Measurements from ENCODE around the gene ZFX. TPM values are rescaled to one million over a fixed set of nuclear protein-coding genes. Genes with fewer than 3 reads are reported as not detected.

The ZFX gene
- total RNA-seq, 2 experiments from 2014 or later, result 41.9 to 44.5 TPM

- no peak for ATAC-seq
- Mint-ChIP-seq H3K4me1 (peaks cover 56% of the 10 kb centered on the region), H3K27me3 (no peaks in the 10 kb centered on the region), H3K4me3 (peak overlapping the region; percentile 44), H3K36me3 (peaks cover 36% of the 10 kb centered on the region), H3K9me3 (ENCODE audit: low read depth) (no peaks in the 10 kb centered on the region), H3K27ac (peak overlapping the region; percentile 10)
- CTCF ChIA-PET, result interaction anchor here (1.0 kb wide), 1 partner anchor 74 kb away, joined by 3 read pairs; no protein-coding TSS in a partner anchor
- no peak for DNase-seq
Measured at GRCh38 chrX:24156177-24156576, 6.6 kb downstream of the ZFX start.

- Mint-ChIP-seq H3K27me3 (no peaks in the 10 kb centered on the region), H3K27ac (no peak overlapping the region), H3K4me1 (peaks cover 34% of the 10 kb centered on the region), H3K36me3 (peaks cover 27% of the 10 kb centered on the region), H3K4me3 (no peak overlapping the region), H3K9me3 (ENCODE audit: low read depth) (no peaks in the 10 kb centered on the region)
- no peak for DNase-seq
- CTCF ChIA-PET, result no interaction called here
- ATAC-seq, result no peak
Measured at GRCh38 chrX:24158881-24159280, 9.4 kb downstream of the ZFX start.

GRCh38 chrX:24166078-24166477 is 16.5 kb downstream of the ZFX start:
- H3K4me3 Mint-ChIP-seq, result no peak overlapping the region

GRCh38 chrX:24167719-24168472 is 18.4 kb downstream of the ZFX start:
- Mint-ChIP-seq H3K36me3 (peaks cover 18% of the 10 kb centered on the region), H3K27ac (peak overlapping the region; percentile 52), H3K27me3 (no peaks in the 10 kb centered on the region), H3K4me3 (peak overlapping the region; percentile 10), H3K4me1 (peaks cover 39% of the 10 kb centered on the region), H3K9me3 (ENCODE audit: low read depth) (no peaks in the 10 kb centered on the region)
- ATAC-seq (no peak), DNase-seq (no peak)
- CTCF ChIA-PET, result no interaction called here

More at GRCh38 chrX:24166078-24166477, 16.5 kb downstream of the ZFX start:
- DNase-seq (no peak), ATAC-seq (no peak)
- H3K27me3 Mint-ChIP-seq, result no peaks in the 10 kb centered on the region
- no peak overlapping the region for H3K27ac Mint-ChIP-seq
- H3K9me3 Mint-ChIP-seq (ENCODE audit: low read depth), result no peaks in the 10 kb centered on the region
- peaks cover 17% of the 10 kb centered on the region for H3K36me3 Mint-ChIP-seq
- CTCF ChIA-PET, result interaction anchor here (1.3 kb wide), 1 partner anchor 84 kb away, joined by 3 read pairs; no protein-coding TSS in a partner anchor
- H3K4me1 Mint-ChIP-seq, result peaks cover 37% of the 10 kb centered on the region

GRCh38 chrX:24168807-24169206 is 19.3 kb downstream of the ZFX start:
- ATAC-seq (peak; percentile 84), DNase-seq (no peak)
- Mint-ChIP-seq H3K36me3 (peaks cover 21% of the 10 kb centered on the region), H3K4me1 (peaks cover 39% of the 10 kb centered on the region), H3K27me3 (no peaks in the 10 kb centered on the region), H3K27ac (peak overlapping the region; percentile 78), H3K4me3 (peak overlapping the region; percentile 6), H3K9me3 (ENCODE audit: low read depth) (no peaks in the 10 kb centered on the region)
- CTCF ChIA-PET, result no interaction called here

GRCh38 chrX:24169211-24169610 is 19.7 kb downstream of the ZFX start:
- Mint-ChIP-seq H3K4me3 (peak overlapping the region; percentile 6), H3K9me3 (ENCODE audit: low read depth) (no peaks in the 10 kb centered on the region), H3K36me3 (peaks cover 21% of the 10 kb centered on the region), H3K27me3 (no peaks in the 10 kb centered on the region), H3K27ac (peak overlapping the region; percentile 78), H3K4me1 (peaks cover 39% of the 10 kb centered on the region)
- CTCF ChIA-PET, result no interaction called here
- DNase-seq (no peak), ATAC-seq (no peak)

GRCh38 chrX:24173115-24173847 is 23.8 kb downstream of the ZFX start:
- CTCF ChIA-PET, result no interaction called here
- H3K9me3 Mint-ChIP-seq (ENCODE audit: low read depth), result no peaks in the 10 kb centered on the region
- no peak for ATAC-seq

GRCh38 chrX:24175276-24175675 is 25.7 kb downstream of the ZFX start:
- H3K27ac Mint-ChIP-seq, result no peak overlapping the region
- CTCF ChIA-PET, result no interaction called here
- DNase-seq, result no peak
- peaks cover 8% of the 10 kb centered on the region for H3K4me1 Mint-ChIP-seq
- no peaks in the 10 kb centered on the region for H3K27me3 Mint-ChIP-seq
- no peak for ATAC-seq
- H3K9me3 Mint-ChIP-seq (ENCODE audit: low read depth), result no peaks in the 10 kb centered on the region
- H3K4me3 Mint-ChIP-seq, result no peak overlapping the region
- peaks cover 34% of the 10 kb centered on the region for H3K36me3 Mint-ChIP-seq

More at GRCh38 chrX:24173115-24173847, 23.8 kb downstream of the ZFX start:
- H3K27me3 Mint-ChIP-seq, result no peaks in the 10 kb centered on the region
- peaks cover 34% of the 10 kb centered on the region for H3K36me3 Mint-ChIP-seq
- peaks cover 22% of the 10 kb centered on the region for H3K4me1 Mint-ChIP-seq
- H3K4me3 Mint-ChIP-seq, result no peak overlapping the region
- no peak overlapping the region for H3K27ac Mint-ChIP-seq
- no peak for DNase-seq

GRCh38 chrX:24178441-24178840 is 28.9 kb downstream of the ZFX start:
- H3K27me3 Mint-ChIP-seq, result no peaks in the 10 kb centered on the region
- no peaks in the 10 kb centered on the region for H3K9me3 Mint-ChIP-seq (ENCODE audit: low read depth)
- ATAC-seq (no peak), DNase-seq (no peak)
- no peak overlapping the region for H3K27ac Mint-ChIP-seq
- no peak overlapping the region for H3K4me3 Mint-ChIP-seq
- peaks cover 2% of the 10 kb centered on the region for H3K4me1 Mint-ChIP-seq
- CTCF ChIA-PET, result no interaction called here
- H3K36me3 Mint-ChIP-seq, result peaks cover 24% of the 10 kb centered on the region

GRCh38 chrX:24184018-24184417 is 34.5 kb downstream of the ZFX start:
- H3K36me3 Mint-ChIP-seq, result peaks cover 22% of the 10 kb centered on the region

GRCh38 chrX:24186483-24186882 is 37.0 kb downstream of the ZFX start:
- no peak for DNase-seq
- ATAC-seq, result no peak
- Mint-ChIP-seq H3K27ac (no peak overlapping the region), H3K4me3 (no peak overlapping the region), H3K36me3 (peaks cover 18% of the 10 kb centered on the region), H3K4me1 (peaks cover 7% of the 10 kb centered on the region), H3K27me3 (no peaks in the 10 kb centered on the region), H3K9me3 (ENCODE audit: low read depth) (no peaks in the 10 kb centered on the region)
- CTCF ChIA-PET, result no interaction called here

More at GRCh38 chrX:24184018-24184417, 34.5 kb downstream of the ZFX start:
- H3K4me3 Mint-ChIP-seq, result no peak overlapping the region
- H3K27ac Mint-ChIP-seq, result no peak overlapping the region
- DNase-seq (no peak), ATAC-seq (no peak)
- no peaks in the 10 kb centered on the region for H3K27me3 Mint-ChIP-seq
- H3K4me1 Mint-ChIP-seq, result peaks cover 4% of the 10 kb centered on the region
- CTCF ChIA-PET, result no interaction called here
- H3K9me3 Mint-ChIP-seq (ENCODE audit: low read depth), result no peaks in the 10 kb centered on the region

- CTCF ChIA-PET, result no interaction called here
- peaks cover 20% of the 10 kb centered on the region for H3K36me3 Mint-ChIP-seq
- no peak for DNase-seq
- no peak for ATAC-seq
- H3K27ac Mint-ChIP-seq, result no peak overlapping the region
- no peak overlapping the region for H3K4me3 Mint-ChIP-seq
- H3K4me1 Mint-ChIP-seq, result peaks cover 7% of the 10 kb centered on the region
- no peaks in the 10 kb centered on the region for H3K9me3 Mint-ChIP-seq (ENCODE audit: low read depth)
- H3K27me3 Mint-ChIP-seq, result no peaks in the 10 kb centered on the region
Measured at GRCh38 chrX:24186986-24187385, 37.5 kb downstream of the ZFX start.

GRCh38 chrX:24189490-24189889 is 40.0 kb downstream of the ZFX start:
- Mint-ChIP-seq H3K9me3 (ENCODE audit: low read depth) (no peaks in the 10 kb centered on the region), H3K27ac (no peak overlapping the region), H3K27me3 (no peaks in the 10 kb centered on the region), H3K4me3 (no peak overlapping the region), H3K36me3 (peaks cover 31% of the 10 kb centered on the region), H3K4me1 (peaks cover 10% of the 10 kb centered on the region)
- ATAC-seq (no peak), DNase-seq (no peak)
- CTCF ChIA-PET, result no interaction called here
